HL-60/S4 (cell line): Measurements from ENCODE around the gene SYNPO2.

ENCODE experiments used
- in situ Hi-C: fragments of 300-500 bp; cut with MboI; formaldehyde crosslinking; loops from 2 replicates; pipeline ENCODE4 v1.14.3; 2022; ENCODE audit warnings: low sequenced_read_pairs

The SYNPO2 gene

DNA sequence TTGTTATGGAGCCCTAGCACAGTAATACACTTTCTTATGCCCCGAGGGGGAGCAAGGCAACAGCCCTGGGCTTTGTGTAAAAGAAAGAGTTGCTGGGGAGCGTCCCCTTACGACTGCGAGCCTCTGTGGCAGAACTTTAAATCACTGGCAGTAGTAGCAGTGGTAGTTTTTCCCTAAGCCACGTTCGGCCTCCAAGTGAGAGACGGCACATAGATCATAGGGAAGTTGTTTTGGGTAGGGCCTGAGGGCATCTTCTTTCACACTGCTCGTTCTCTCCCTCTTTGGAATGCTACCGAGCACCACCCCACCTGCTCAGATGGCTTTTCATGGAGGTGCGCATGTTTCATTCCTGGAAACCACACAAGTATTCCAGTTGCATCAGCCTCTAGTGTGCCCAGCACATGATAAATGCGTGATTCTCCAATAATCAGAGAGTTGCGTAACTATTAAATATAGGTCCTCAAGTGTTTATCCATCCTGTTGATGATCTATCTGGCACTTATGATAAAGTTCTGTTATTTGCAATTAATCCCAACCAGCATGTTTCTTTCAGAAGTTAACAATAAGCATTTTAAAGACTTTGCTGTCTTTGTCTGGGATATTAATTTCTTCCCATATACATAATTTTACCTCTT lies 7.0 kb upstream of the SYNPO2 start:
- in situ Hi-C loops = no loop called here

DNA sequence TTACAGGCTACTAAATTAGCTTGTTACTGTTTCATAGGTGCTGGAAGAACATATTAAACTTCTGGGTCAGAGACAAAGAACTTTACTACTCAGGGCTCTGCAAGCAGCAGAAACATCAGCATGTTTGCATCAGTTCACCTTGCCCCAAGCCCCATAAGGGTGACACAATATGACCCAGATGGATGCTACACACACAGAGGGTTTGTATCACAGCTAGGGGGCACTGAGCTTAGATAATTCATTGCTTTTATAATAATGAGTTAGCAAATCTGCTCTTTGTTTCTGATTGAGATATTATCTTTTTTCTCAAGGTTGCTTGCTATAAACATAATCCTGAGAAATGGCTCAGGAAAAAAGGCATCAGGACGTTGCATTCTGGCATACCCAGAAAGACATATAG lies 4.8 kb upstream of the SYNPO2 start:
- in situ Hi-C loops = no loop called here

- in situ Hi-C loops = no loop called here
Measured at GRCh38 chr4:118884716-118885115, 3.9 kb upstream of the SYNPO2 start.

DNA sequence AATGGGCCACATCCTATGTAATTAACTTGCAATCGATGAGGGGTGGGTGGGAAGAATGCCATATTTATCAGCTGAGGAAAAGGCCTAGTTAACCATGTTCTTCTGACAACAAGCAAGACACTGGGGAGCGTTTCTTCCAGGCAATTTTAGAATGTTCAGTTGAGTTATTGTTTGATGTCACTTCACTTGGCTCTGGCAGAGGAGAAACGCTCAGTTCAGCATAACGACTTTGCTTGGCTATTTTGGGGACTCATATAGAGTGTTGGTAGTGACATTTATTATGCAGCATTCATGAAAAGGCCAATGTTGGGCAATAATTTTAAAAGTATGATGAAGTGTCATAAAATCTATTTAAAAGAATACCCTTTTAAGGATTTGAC lies 648 bp downstream of the SYNPO2 start:
- in situ Hi-C loops = no loop called here

GRCh38 chr4:118894034-118894433 lies 5.4 kb downstream of the SYNPO2 start:
- in situ Hi-C loops = no loop called here

GRCh38 chr4:118898221-118898620 lies 9.6 kb downstream of the SYNPO2 start:
- in situ Hi-C loops = no loop called here

DNA sequence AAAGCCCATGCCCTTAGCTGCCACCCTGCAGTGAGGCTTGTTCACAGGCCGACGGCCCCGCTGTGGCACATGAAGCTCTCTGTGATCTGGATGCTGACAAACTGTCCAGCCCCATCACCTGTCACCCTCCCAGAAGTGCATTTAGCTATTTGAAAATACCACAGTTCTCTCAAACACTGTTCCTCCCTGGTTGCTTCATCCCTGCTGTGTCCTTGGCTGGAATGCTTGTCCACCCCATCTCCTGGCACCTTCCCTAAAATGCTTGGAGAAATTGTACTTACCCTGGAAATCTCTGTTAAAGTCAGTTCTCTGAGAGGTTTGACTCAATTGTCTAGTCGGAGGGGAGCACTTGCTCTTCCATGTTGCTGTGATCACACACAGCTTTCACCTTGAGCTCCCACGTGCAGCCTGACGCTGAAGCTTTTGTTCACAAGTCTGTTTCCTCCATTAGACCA lies 10.1 kb downstream of the SYNPO2 start:
- in situ Hi-C loops = no loop called here

GRCh38 chr4:118904418-118904817 lies 15.8 kb downstream of the SYNPO2 start:
- in situ Hi-C loops = no loop called here

- in situ Hi-C loops = no loop called here
Measured at GRCh38 chr4:118904935-118905334, 16.3 kb downstream of the SYNPO2 start.

- in situ Hi-C loops = no loop called here
Measured at GRCh38 chr4:118905566-118905965, 16.9 kb downstream of the SYNPO2 start.

DNA sequence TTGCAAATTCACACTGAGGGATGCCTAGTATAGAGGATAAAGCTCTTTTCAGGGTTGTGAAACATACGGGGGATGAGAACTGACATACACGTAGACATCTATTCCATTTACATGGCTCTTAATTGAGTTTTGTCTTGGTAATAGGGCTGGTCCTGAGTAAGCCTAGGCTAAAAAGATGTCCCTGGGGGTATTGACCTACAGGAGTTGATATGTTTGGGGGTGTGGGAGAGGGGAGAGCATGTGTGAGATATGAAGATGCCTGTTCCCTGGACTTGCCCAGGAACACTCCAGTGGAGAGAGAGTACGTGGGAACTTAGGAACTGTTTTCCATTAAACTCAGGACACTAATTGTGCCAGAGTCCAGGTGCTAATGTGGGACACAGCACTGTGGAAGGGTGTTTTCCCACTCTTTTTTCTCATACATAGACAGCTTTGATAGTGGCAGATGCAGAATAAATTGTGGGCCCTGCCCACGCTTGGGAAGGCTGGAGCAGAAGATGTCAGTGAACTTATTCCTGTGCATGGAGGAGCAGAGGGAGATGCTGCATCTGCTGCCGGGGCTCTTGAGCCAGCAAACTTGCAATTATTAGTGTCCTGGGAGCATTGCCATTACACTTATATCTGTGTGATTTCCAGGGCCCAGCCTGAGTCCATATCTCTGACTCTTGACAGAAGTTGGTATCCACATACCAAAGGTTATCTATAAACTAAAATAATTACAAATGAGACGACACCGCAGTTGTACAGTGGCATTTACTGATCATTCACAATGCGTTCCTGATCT lies 20.7 kb downstream of the SYNPO2 start:
- in situ Hi-C loops = no loop called here

DNA sequence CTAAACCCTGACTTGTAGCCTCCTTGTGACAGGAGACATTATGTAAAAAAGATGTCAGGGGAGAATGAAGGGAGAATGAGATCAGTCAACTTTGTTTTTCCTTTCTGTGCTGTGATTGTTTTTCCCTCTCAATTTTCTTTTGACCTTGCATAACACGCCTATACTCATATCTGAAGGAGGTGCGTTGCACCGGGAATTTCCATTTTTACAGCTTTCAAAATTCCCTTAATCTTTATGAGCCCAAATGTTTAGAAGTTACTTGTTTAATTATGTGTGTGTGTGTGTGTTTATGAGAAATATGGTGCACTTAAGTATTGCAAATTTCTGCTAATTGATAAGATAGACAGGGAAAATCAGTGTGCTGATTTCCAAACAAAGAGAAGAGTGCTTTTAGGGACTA lies 21.6 kb downstream of the SYNPO2 start:
- in situ Hi-C loops = no loop called here

GRCh38 chr4:118911238-118911703 lies 22.6 kb downstream of the SYNPO2 start:
- in situ Hi-C loops = no loop called here

- in situ Hi-C loops = no loop called here
Measured at GRCh38 chr4:118915468-118915867, 26.8 kb downstream of the SYNPO2 start.

DNA sequence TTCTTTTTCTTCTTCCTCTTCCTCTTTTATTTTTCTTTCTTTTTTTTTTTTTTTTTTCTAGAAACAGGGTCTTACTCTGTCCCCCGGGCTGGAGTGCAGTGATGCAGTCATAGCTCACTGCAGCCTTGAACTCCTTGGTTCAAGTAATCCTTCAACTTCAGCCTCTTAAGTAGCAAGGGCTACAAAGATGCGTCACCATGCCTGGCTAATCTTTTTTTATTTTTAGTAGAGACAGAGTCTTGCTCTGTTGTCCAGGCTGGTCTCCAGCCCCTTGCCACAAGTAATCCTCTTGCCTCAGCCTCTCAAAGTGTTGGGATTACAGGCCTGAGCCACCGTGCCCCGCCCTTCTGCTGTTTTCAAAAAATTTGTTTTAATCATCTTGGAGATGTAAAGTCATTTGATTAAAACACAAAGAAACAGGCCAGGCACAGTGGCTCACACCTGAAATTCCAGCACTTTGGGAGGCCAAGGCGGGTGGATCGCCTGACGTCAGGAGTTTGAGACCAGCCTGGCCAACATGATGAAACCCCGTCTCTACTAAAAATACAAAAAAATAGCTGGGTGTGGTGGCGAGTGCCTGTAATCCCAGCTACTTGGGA lies 28.1 kb downstream of the SYNPO2 start:
- in situ Hi-C loops = no loop called here

DNA sequence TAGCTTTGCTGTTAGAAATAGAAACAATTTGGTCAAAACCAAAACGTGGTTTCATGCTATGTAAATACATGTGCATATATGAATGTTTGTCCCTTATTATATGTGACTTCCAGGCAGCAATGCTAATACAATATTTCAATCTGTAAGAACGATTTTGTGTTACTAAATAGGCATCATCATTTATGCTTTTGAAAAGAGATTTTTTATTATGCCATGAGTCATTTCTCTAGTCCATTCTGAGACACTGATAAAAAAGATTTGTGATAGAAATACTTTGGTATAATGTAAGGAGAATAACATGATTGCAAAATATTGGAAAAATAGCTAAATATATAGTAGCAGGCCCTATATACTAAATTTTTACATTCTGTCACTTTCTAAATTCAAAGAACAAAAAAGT lies 28.9 kb downstream of the SYNPO2 start:
- in situ Hi-C loops = no loop called here

- in situ Hi-C loops = no loop called here
Measured at GRCh38 chr4:118918388-118918787, 29.7 kb downstream of the SYNPO2 start.

DNA sequence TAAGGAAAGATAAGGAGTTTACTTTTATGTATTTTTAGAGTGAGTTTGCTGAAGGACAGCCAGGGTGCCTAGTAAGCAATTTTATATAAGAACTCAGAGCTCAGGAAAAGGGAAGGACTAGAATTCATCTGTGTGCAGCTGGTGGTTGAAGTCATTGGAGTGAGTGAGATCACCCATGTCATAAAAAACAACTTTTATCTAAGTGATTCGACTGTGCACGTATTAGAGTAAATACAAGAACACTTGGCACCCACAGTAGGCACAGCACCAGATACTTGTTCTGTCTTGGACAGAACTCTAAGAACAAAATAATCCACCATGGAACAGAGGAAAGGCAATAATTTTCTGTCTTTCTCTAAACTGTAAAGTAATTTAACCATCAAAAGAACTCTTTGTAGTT lies 31.6 kb downstream of the SYNPO2 start:
- in situ Hi-C loops = no loop called here

- in situ Hi-C loops = no loop called here
Measured at GRCh38 chr4:118921786-118922185, 33.1 kb downstream of the SYNPO2 start.

GRCh38 chr4:118923891-118924290 lies 35.2 kb downstream of the SYNPO2 start:
- in situ Hi-C loops = no loop called here

DNA sequence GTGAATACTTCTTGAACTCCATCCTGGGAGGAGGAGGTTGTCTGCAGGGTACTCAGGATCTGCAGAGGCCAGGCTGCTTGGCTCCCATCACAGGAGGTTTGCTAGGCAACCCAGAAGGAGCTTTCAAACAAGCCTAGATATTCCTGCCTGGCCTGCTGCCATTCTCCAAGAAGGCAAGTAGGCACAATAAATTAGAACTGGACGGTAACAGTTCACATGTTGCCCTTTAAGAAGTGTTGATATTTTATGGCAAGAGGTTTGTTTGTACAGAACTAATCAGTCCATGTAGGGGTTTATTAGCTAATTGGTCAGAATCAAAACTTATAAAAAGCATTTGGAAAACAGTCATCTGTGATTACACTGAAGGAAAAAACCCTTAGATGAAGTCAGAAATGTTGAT lies 39.3 kb downstream of the SYNPO2 start:
- in situ Hi-C loops = no loop called here

- in situ Hi-C loops = no loop called here
Measured at GRCh38 chr4:118930255-118930654, 41.6 kb downstream of the SYNPO2 start.
